H1 (cell line): Measurements from ENCODE around the gene FAM163A. TPM values are rescaled to one million over a fixed set of nuclear protein-coding genes. Genes with fewer than 3 reads are reported as not detected.

Experiments
- CTCF ChIA-PET: fragments of 300-600 bp; sonication (Branson Sonifier 250); formaldehyde crosslinking; loops from one replicate; lab custom pipeline; 2021; ENCODE audit not compliant: partially characterized antibody; lab: Charles Lee
- POLR2A ChIA-PET: fragments of 300-600 bp; sonication (Branson Sonifier 250); formaldehyde crosslinking; loops from one replicate; lab custom pipeline; 2021; ENCODE audit warnings: inconsistent platforms; ENCODE audit not compliant: partially characterized antibody; lab: Charles Lee
- DNase-seq, 2 experiments: peaks; one replicate each; pipeline versions ENCODE4 v3.0.0 to v3.0.0-alpha.2; 2010 to 2022; ENCODE audit warnings: low spot score in 2 of 2, low read depth in 1 of 2, mixed read lengths in 1 of 2
- FAIRE-seq: peaks from 2 replicates; lab custom pipeline; 2011; peaks lifted over from hg19 to GRCh38; lab: Jason Lieb, UNC
- H2AFZ ChIP-seq: 2 replicates; pipeline ENCODE4 v1.8.1; 2012; ENCODE audit warnings: low read length, inconsistent platforms
- H2AK5ac ChIP-seq: 2 replicates; pipeline ENCODE4 v1.6.1; 2013; ENCODE audit warnings: low read depth, low read length
- H2BK120ac ChIP-seq: replicated peaks from 2 replicates; pipeline ENCODE3; 2013; ENCODE audit warnings: low read depth, low read length, inconsistent platforms
- H2BK12ac ChIP-seq: 2 replicates; pipeline ENCODE4 v1.6.1; 2013; ENCODE audit warnings: low read depth, low read length
- H2BK15ac ChIP-seq: 2 replicates; pipeline ENCODE4 v1.6.1; 2013; ENCODE audit warnings: low read length
- H2BK20ac ChIP-seq: 2 replicates; pipeline ENCODE4 v1.6.1; 2013; ENCODE audit warnings: low read length
- H2BK5ac ChIP-seq: 2 replicates; pipeline ENCODE4 v1.6.1; 2013; ENCODE audit warnings: low read depth, low read length
- H3K14ac ChIP-seq: 2 replicates; pipeline ENCODE4 v1.6.1; 2013; ENCODE audit warnings: inconsistent platforms; ENCODE audit not compliant: insufficient read length
- H3K18ac ChIP-seq: 2 replicates; pipeline ENCODE4 v1.6.1; 2013; ENCODE audit warnings: low read length; ENCODE audit errors: extremely low read depth
- H3K23ac ChIP-seq: 2 replicates; pipeline ENCODE4 v1.6.1; 2013; ENCODE audit warnings: inconsistent platforms; ENCODE audit not compliant: insufficient read length
- H3K23me2 ChIP-seq: 2 replicates; pipeline ENCODE4 v1.6.1; 2013; ENCODE audit warnings: low read depth, low read length
- H3K27ac ChIP-seq: 2 replicates; pipeline ENCODE4 v1.6.1; 2011; ENCODE audit warnings: low read depth, low read length, inconsistent platforms
- H3K27me3 ChIP-seq, 4 experiments: replicated peaks in 1 of 4; 1 replicate in 1 of 4; 2 replicates in 3 of 4; pipeline versions ENCODE4 v1.6.1 to v1.8.1; 2011 to 2013; ENCODE audit warnings: low read length in 3 of 4, mild to moderate bottlenecking in 3 of 4, inconsistent platforms in 2 of 4, mixed read lengths in 2 of 4, moderate library complexity in 1 of 4; ENCODE audit not compliant: control insufficient read depth in 3 of 4, insufficient read depth in 3 of 4; ENCODE audit errors: extremely low read depth in 1 of 4
- H3K36me3 ChIP-seq, 4 experiments: 2 replicates each; pipeline versions ENCODE4 v1.6.1 to v1.8.1; 2011 to 2013; ENCODE audit warnings: mild to moderate bottlenecking in 4 of 4, low read length in 3 of 4, moderate library complexity in 2 of 4, control low read depth in 1 of 4, inconsistent platforms in 1 of 4; ENCODE audit not compliant: insufficient read depth in 4 of 4, control insufficient read depth in 2 of 4
- H3K4ac ChIP-seq: replicated peaks from 2 replicates; pipeline ENCODE3; 2013; ENCODE audit warnings: low read length, low read depth, mixed read lengths, inconsistent platforms; ENCODE audit not compliant: insufficient read length
- H3K4me1 ChIP-seq, 4 experiments: replicated peaks in 1 of 4; 1 replicate in 1 of 4; 2 replicates in 3 of 4; pipeline versions ENCODE4 v1.6.1 to v1.8.1; 2011 to 2013; ENCODE audit warnings: low read length in 3 of 4, inconsistent platforms in 2 of 4, mixed read lengths in 1 of 4; ENCODE audit not compliant: insufficient read depth in 4 of 4, control insufficient read depth in 3 of 4
- H3K4me2 ChIP-seq, 2 experiments: 2 replicates each; pipeline versions ENCODE4 v1.6.1 to v1.8.1; 2011 to 2013; ENCODE audit warnings: low read depth in 2 of 2, low read length in 2 of 2, control low read depth in 1 of 2, inconsistent platforms in 1 of 2, mild to moderate bottlenecking in 1 of 2; ENCODE audit not compliant: insufficient read depth in 1 of 2
- H3K4me3 ChIP-seq, 4 experiments: fragments of 200-600, 300-600 bp in 1 of 4; sonication (generic), shearing (Covaris generic), sonication (Bioruptor Twin) in 1 of 4; 2 replicates each; pipeline versions ENCODE4 v1.5.1 to v1.8.1; 2011 to 2016; ENCODE audit warnings: low read length in 4 of 4, low read depth in 3 of 4, control low read depth in 2 of 4, inconsistent platforms in 2 of 4, mild to moderate bottlenecking in 2 of 4, mixed read lengths in 1 of 4, moderate library complexity in 1 of 4; ENCODE audit not compliant: insufficient read depth in 2 of 4; ENCODE audit errors: extremely low read depth in 1 of 4
- H3K56ac ChIP-seq: replicated peaks from 2 replicates; pipeline ENCODE3; 2013; ENCODE audit warnings: low read depth, mild to moderate bottlenecking, mixed read lengths, low read length, inconsistent platforms; ENCODE audit not compliant: insufficient read length
- H3K79me1 ChIP-seq: 2 replicates; pipeline ENCODE4 v1.6.1; 2013; ENCODE audit warnings: low read depth, low read length, control low read depth
- H3K79me2 ChIP-seq, 2 experiments: 2 replicates each; pipeline versions ENCODE4 v1.6.1 to v1.8.1; 2012 to 2013; ENCODE audit warnings: low read length in 2 of 2, mild to moderate bottlenecking in 2 of 2, inconsistent platforms in 1 of 2; ENCODE audit not compliant: insufficient read depth in 2 of 2, control insufficient read depth in 1 of 2
- H3K9ac ChIP-seq, 4 experiments: replicated peaks in 1 of 4; 1 replicate in 1 of 4; 2 replicates in 3 of 4; pipeline versions ENCODE4 v1.6.1 to v1.8.1; 2011 to 2013; ENCODE audit warnings: low read depth in 3 of 4, low read length in 3 of 4, control low read depth in 2 of 4, mild to moderate bottlenecking in 2 of 4, moderate library complexity in 2 of 4, inconsistent platforms in 1 of 4; ENCODE audit errors: extremely low read depth in 1 of 4
- H3K9me3 ChIP-seq, 2 experiments: 2 replicates each; pipeline versions ENCODE4 v1.6.1 to v1.8.1; 2012 to 2013; ENCODE audit warnings: mild to moderate bottlenecking in 2 of 2, moderate library complexity in 2 of 2, control low read depth in 1 of 2, inconsistent platforms in 1 of 2, low read depth in 1 of 2, low read length in 1 of 2, mixed read lengths in 1 of 2; ENCODE audit not compliant: insufficient read depth in 2 of 2
- H4K20me1 ChIP-seq, 2 experiments: replicated peaks in 1 of 2; 2 replicates each; pipeline versions ENCODE3 to v1.8.1; 2011 to 2013; ENCODE audit warnings: inconsistent platforms in 2 of 2, low read length in 2 of 2, mild to moderate bottlenecking in 1 of 2; ENCODE audit not compliant: insufficient read depth in 2 of 2, control insufficient read depth in 1 of 2
- H4K5ac ChIP-seq: 2 replicates; pipeline ENCODE4 v1.6.1; 2013; ENCODE audit warnings: low read length, low read depth, mixed read lengths, inconsistent platforms; ENCODE audit not compliant: insufficient read length
- H4K8ac ChIP-seq: 2 replicates; pipeline ENCODE4 v1.8.0; 2013; ENCODE audit warnings: mild to moderate bottlenecking, moderate library complexity, low read length, inconsistent platforms; ENCODE audit not compliant: insufficient read depth; ENCODE audit errors: extremely low read depth
- H4K91ac ChIP-seq: replicated peaks from 2 replicates; pipeline ENCODE3; 2013; ENCODE audit warnings: low read length, mixed read lengths, inconsistent platforms; ENCODE audit not compliant: insufficient read length
- HDAC6 ChIP-seq: IDR thresholded peaks from one replicate; pipeline ENCODE4 v1.7.1; 2012; ENCODE audit warnings: low read depth, mild to moderate bottlenecking, inconsistent platforms, low read length, moderate library complexity
- RBBP5 ChIP-seq: IDR thresholded peaks from 2 replicates; pipeline ENCODE4 v1.7.1; 2012; ENCODE audit warnings: low read depth, mild to moderate bottlenecking, inconsistent platforms, low read length, moderate library complexity, borderline replicate concordance
- WGBS, 2 experiments: shearing (Covaris generic) in 1 of 2; methylation state at CpG; one replicate each; pipeline versions ENCODE4 v1.1.6 to v1.1.7; 2013 to 2015; ENCODE audit warnings: low lambda C conversion rate in 2 of 2, mixed read lengths in 2 of 2, inconsistent platforms in 1 of 2, low coverage in 1 of 2, missing lambda C conversion rate in 1 of 2; ENCODE audit not compliant: insufficient replicate concordance in 2 of 2, insufficient coverage in 1 of 2, insufficient read length in 1 of 2; ENCODE audit errors: extremely low coverage in 1 of 2, missing lambda C conversion rate in 1 of 2; 5-methylcytosine and 5-hydroxymethylcytosine counted together
- polyA plus RNA-seq, 7 experiments: library from polyadenylated mRNA; depleted of rRNA in 3 of 7; stranded (reverse) in 5 of 7; unstranded in 2 of 7; fragments of >200 nt in 5 of 7; fragments of 200-250 nt in 2 of 7; gene quantifications; 1 replicate in 5 of 7; 2 replicates in 1 of 7; 4 replicates in 1 of 7; pipeline versions ENCODE4 v1.2.1 to v1.2.3, GENCODE V29; 2011 to 2013; ENCODE audit warnings: missing spikeins in 2 of 7, mixed read lengths in 2 of 7
- total RNA-seq: library from RNA; stranded (reverse); fragmentation: NEBNext Ultra II Directional; extraction: Animal tissue kit (Norgen Biotek cat#: 25700); gene quantifications from 2 replicates; pipeline ENCODE4 v1.2.1, GENCODE V29; 2021

The FAM163A gene
- total and polyA plus RNA-seq, 2 of the 8 experiments (the other 6 are each of a cell fraction or from before 2014, with no cell fraction given) = 0.13 to 0.18 TPM

DNA sequence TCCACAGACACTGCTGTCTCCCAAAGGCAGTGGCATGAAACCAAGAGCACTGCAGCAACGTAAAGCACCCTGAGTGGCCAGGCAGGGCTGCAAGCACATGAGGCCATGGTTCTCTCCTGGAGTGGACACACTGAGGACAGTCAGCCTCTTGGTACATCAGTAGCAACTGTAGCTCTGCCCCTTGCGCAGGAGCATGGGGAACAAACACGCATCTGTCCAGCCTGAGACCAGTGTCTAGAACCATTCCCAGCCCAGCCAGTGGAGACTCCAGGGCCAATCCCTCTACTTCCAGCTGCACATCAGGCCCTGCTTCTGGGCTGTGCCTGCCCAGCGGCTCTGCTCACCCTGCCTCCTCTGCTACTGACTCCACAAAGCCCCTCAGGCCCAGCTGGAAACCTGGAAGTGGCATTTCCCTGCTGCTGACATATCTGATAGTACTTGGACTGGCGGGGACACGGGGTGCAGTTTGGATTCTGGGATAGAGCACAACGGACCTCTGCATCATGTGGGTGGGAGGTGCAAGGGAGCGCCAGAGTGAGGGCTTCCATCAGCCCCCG is 85.5 kb downstream of the FAM163A start:
- no peak for TF ChIP-seq HDAC6
- no peak for TF ChIP-seq RBBP5
- no peak overlapping the region for H4K91ac ChIP-seq
- H4K20me1 ChIP-seq = no peaks in the 10 kb centered on the region
- no peak overlapping the region for H2AK5ac ChIP-seq
- H3K4me1 ChIP-seq = peaks cover 0 to 11% (median 6%) of the 10 kb centered on the region in 4 experiments; a peak in 5 of 7 replicates
- H3K79me1 ChIP-seq = no peaks in the 10 kb centered on the region; the same call in 1 of the 2 replicates
- no peak overlapping the region for H4K5ac ChIP-seq
- H4K8ac ChIP-seq = peak overlapping the region; percentile 3; the same call in 1 of the 2 replicates
- no peak overlapping the region for H2AFZ ChIP-seq
- 85% methylated on average over 9 of the region's 9 CpGs; no CpG with 5 or more reads in 1 of the 2 experiments for WGBS, 2 experiments
- no peaks in the 10 kb centered on the region for H3K27me3 ChIP-seq
- H3K36me3 ChIP-seq = no peaks in the 10 kb centered on the region
- no peak overlapping the region for H3K9ac ChIP-seq
- H2BK12ac ChIP-seq = no peak overlapping the region
- H3K23me2 ChIP-seq = no peaks in the 10 kb centered on the region
- FAIRE-seq = no peak
- H3K4me2 ChIP-seq = no peak overlapping the region
- no peak overlapping the region for H3K56ac ChIP-seq
- no peak overlapping the region for H3K4ac ChIP-seq
- H3K23ac ChIP-seq = no peak overlapping the region
- H2BK20ac ChIP-seq = no peak overlapping the region
- CTCF ChIA-PET = interaction anchor here (1.3 to 18.9 kb wide), 2 partner anchors 17 to 18 kb away, joined by 4 to 251 read pairs; no protein-coding TSS in a partner anchor
- H2BK15ac ChIP-seq = no peak overlapping the region
- DNase-seq = no peak
- H3K14ac ChIP-seq = no peak overlapping the region
- POLR2A ChIA-PET = interaction anchor here (0.9 kb wide), 1 partner anchor 9 kb away, joined by 5 read pairs; no protein-coding TSS in a partner anchor
- H2BK5ac ChIP-seq = no peak overlapping the region
- H3K27ac ChIP-seq = no peak overlapping the region
- no peaks in the 10 kb centered on the region for H3K79me2 ChIP-seq
- H2BK120ac ChIP-seq = no peak overlapping the region
- H3K9me3 ChIP-seq = no peaks in the 10 kb centered on the region
- no peak overlapping the region for H3K18ac ChIP-seq
- no peak overlapping the region for H3K4me3 ChIP-seq
